H1 (cell line): ENCODE results near the gene DNAJC7.

Experiments used
- ATF3 ChIP-seq: IDR thresholded peaks from 2 replicates; pipeline ENCODE4 v1.6.1; 2011; ENCODE audit warnings: low read depth, mild to moderate bottlenecking, low read length; ENCODE audit not compliant: insufficient read depth
- CBX8 ChIP-seq: fragments of 300-800, 300-1000 bp; sonication (generic); IDR thresholded peaks from 2 replicates; pipeline ENCODE4 v1.7.1; 2016; ENCODE audit warnings: low read depth, low read length, borderline replicate concordance
- CEBPB ChIP-seq: IDR thresholded peaks from 2 replicates; pipeline ENCODE4 v1.6.1; 2012; ENCODE audit warnings: low read depth, low read length
- CTCF ChIP-seq, 3 experiments: IDR thresholded peaks; 1 replicate in 2 of 3; 2 replicates in 1 of 3; pipeline versions ENCODE4 v1.5.1 to v1.6.1; 2011; ENCODE audit warnings: low read length in 3 of 3, mild to moderate bottlenecking in 3 of 3, inconsistent platforms in 2 of 3, low read depth in 1 of 3, moderate library complexity in 1 of 3; ENCODE audit not compliant: insufficient read depth in 1 of 3; ENCODE audit errors: control extremely low read depth in 1 of 3
- EP300 ChIP-seq, 2 experiments: IDR thresholded peaks; 1 replicate in 1 of 2; 2 replicates in 1 of 2; pipeline ENCODE4 v1.6.1; 2011 to 2012; ENCODE audit warnings: low read depth in 2 of 2, low read length in 2 of 2, mild to moderate bottlenecking in 2 of 2, borderline replicate concordance in 1 of 2, inconsistent platforms in 1 of 2, moderate library complexity in 1 of 2
- KDM4A ChIP-seq: IDR thresholded peaks from one replicate; pipeline ENCODE4 v1.7.1; 2012; ENCODE audit warnings: low read depth, mild to moderate bottlenecking, moderate library complexity, low read length, inconsistent platforms; ENCODE audit not compliant: severe bottlenecking
- MAX ChIP-seq: IDR thresholded peaks from 2 replicates; pipeline ENCODE4 v1.6.1; 2012; ENCODE audit warnings: inconsistent platforms
- PHF8 ChIP-seq: fragments of 200-600 bp; sonication (generic); conservative IDR thresholded peaks from 2 replicates; pipeline ENCODE4 v1.7.1; 2012; ENCODE audit warnings: low read depth, mild to moderate bottlenecking, inconsistent platforms, low read length, moderate library complexity
- SP2 ChIP-seq: IDR thresholded peaks from 2 replicates; pipeline ENCODE4 v1.6.1; 2012; ENCODE audit warnings: mild to moderate bottlenecking, low read length, inconsistent platforms
- SRF ChIP-seq: IDR thresholded peaks from 2 replicates; pipeline ENCODE4 v1.6.1; 2011; ENCODE audit warnings: mild to moderate bottlenecking, low read depth, low read length, moderate library complexity
- TCF12 ChIP-seq: IDR thresholded peaks from 2 replicates; pipeline ENCODE4 v1.6.1; 2011; ENCODE audit warnings: low read depth, mild to moderate bottlenecking, low read length
- USF2 ChIP-seq: IDR thresholded peaks from 2 replicates; pipeline ENCODE4 v1.6.1; 2011; ENCODE audit warnings: low read length, improper control_type of control experiment

GRCh38 chr17:42058063-42058462, 40.8 kb upstream of the DNAJC7 start:
- TF ChIP-seq CTCF (IDR thresholded peaks at IDR 0.05; ENCODE audit: control extremely low read depth in 1 of 3, insufficient read depth in 1 of 3, low read depth in 1 of 3, low read length in 3 of 3) (no peak), KDM4A (no peak), PHF8 (no peak), CEBPB (no peak), USF2 (no peak), CBX8 (no peak), SP2 (no peak), MAX (no peak), SRF (no peak), TCF12 (no peak), EP300 (IDR thresholded peaks at IDR 0.05; ENCODE audit: borderline replicate concordance in 1 of 2, low read depth in 2 of 2, low read length in 2 of 2) (no peak), ATF3 (no peak)
